ENCODE results near the gene ZNF627.

The ZNF627 gene

GRCh38 chr19:11606484-11606883 lies 9.2 kb downstream of the ZNF627 start:
- Histone ChIP-seq H3K27ac (ENCODE audit: low read length) (no peak overlapping the region), H3K9ac (ENCODE audit: low read depth, low read length) (no peak overlapping the region), H3K9me3 (ENCODE audit: insufficient read depth, low read length, severe bottlenecking) (peaks cover 20% of the 10 kb centered on the region), H3K36me3 (ENCODE audit: insufficient read depth, low read length) (peaks cover 49% of the 10 kb centered on the region), H4K20me1 (ENCODE audit: insufficient read depth, low read length) (peaks cover 3% of the 10 kb centered on the region; the same call in 1 of the 2 replicates), H2AFZ (ENCODE audit: low read depth, low read length) (no peak overlapping the region), H3K79me2 (ENCODE audit: insufficient read depth, low read length) (peaks cover 81% of the 10 kb centered on the region), H3K27me3 (ENCODE audit: insufficient read depth, low read length, poor library complexity) (no peaks in the 10 kb centered on the region), H3K4me1 (ENCODE audit: insufficient read depth, low read length) (no peaks in the 10 kb centered on the region), H3K4me2 (ENCODE audit: insufficient read depth, low read length) (no peak overlapping the region), H3K4me3 (ENCODE audit: low read depth in 1 of 2, low read length in 2 of 2) (no peak overlapping the region)
- DNase-seq (peak; percentile 23), ATAC-seq (ENCODE audit: insufficient read depth, low read depth) (no peak)
- TF ChIP-seq EZH2 (IDR thresholded peaks at IDR 0.05; ENCODE audit: borderline replicate concordance, low read depth, low read length, severe bottlenecking), result no peak
- TF ChIP-seq, protein P1, sequence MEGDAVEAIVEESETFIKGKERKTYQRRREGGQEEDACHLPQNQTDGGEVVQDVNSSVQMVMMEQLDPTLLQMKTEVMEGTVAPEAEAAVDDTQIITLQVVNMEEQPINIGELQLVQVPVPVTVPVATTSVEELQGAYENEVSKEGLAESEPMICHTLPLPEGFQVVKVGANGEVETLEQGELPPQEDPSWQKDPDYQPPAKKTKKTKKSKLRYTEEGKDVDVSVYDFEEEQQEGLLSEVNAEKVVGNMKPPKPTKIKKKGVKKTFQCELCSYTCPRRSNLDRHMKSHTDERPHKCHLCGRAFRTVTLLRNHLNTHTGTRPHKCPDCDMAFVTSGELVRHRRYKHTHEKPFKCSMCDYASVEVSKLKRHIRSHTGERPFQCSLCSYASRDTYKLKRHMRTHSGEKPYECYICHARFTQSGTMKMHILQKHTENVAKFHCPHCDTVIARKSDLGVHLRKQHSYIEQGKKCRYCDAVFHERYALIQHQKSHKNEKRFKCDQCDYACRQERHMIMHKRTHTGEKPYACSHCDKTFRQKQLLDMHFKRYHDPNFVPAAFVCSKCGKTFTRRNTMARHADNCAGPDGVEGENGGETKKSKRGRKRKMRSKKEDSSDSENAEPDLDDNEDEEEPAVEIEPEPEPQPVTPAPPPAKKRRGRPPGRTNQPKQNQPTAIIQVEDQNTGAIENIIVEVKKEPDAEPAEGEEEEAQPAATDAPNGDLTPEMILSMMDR (IDR thresholded peaks at IDR 0.05; ENCODE audit: borderline replicate concordance, extremely low read depth, low read length, poor library complexity, severe bottlenecking), result no peak

- Histone ChIP-seq H3K36me3 (ENCODE audit: insufficient read depth, low read length) (peaks cover 33% of the 10 kb centered on the region), H4K20me1 (ENCODE audit: insufficient read depth, low read length) (peaks cover 6% of the 10 kb centered on the region; the same call in 1 of the 2 replicates), H3K9ac (ENCODE audit: low read depth, low read length) (no peak overlapping the region), H3K4me1 (ENCODE audit: insufficient read depth, low read length) (no peaks in the 10 kb centered on the region), H3K79me2 (ENCODE audit: insufficient read depth, low read length) (peaks cover 57% of the 10 kb centered on the region), H3K27me3 (ENCODE audit: insufficient read depth, low read length, poor library complexity) (no peaks in the 10 kb centered on the region), H3K27ac (ENCODE audit: low read length) (no peak overlapping the region), H3K9me3 (ENCODE audit: insufficient read depth, low read length, severe bottlenecking) (no peaks in the 10 kb centered on the region), H3K4me3 (ENCODE audit: low read depth in 1 of 2, low read length in 2 of 2) (no peak overlapping the region), H3K4me2 (ENCODE audit: insufficient read depth, low read length) (no peak overlapping the region), H2AFZ (ENCODE audit: low read depth, low read length) (no peak overlapping the region)
- ATAC-seq (ENCODE audit: insufficient read depth, low read depth) (no peak), DNase-seq (no peak)
- TF ChIP-seq EZH2 (IDR thresholded peaks at IDR 0.05; ENCODE audit: borderline replicate concordance, low read depth, low read length, severe bottlenecking), result no peak
- TF ChIP-seq, protein P1 (IDR thresholded peaks at IDR 0.05; ENCODE audit: borderline replicate concordance, extremely low read depth, low read length, poor library complexity, severe bottlenecking), result no peak
These were observed 14.4 kb downstream of the ZNF627 start for GRCh38 chr19:11611730-11612129.

- no peak for TF ChIP-seq EZH2 (IDR thresholded peaks at IDR 0.05; ENCODE audit: borderline replicate concordance, low read depth, low read length, severe bottlenecking)
- TF ChIP-seq, protein P1 (IDR thresholded peaks at IDR 0.05; ENCODE audit: borderline replicate concordance, extremely low read depth, low read length, poor library complexity, severe bottlenecking), result peak; percentile 53
- H3K4me3 ChIP-seq (ENCODE audit: low read depth in 1 of 2, low read length in 2 of 2), result no peak overlapping the region
- no peak overlapping the region for H3K9ac ChIP-seq (ENCODE audit: low read depth, low read length)
- no peak for DNase-seq
- no peak overlapping the region for H3K4me2 ChIP-seq (ENCODE audit: insufficient read depth, low read length)
- H3K36me3 ChIP-seq (ENCODE audit: insufficient read depth, low read length), result peaks cover 41% of the 10 kb centered on the region
- no peaks in the 10 kb centered on the region for H3K4me1 ChIP-seq (ENCODE audit: insufficient read depth, low read length)
- H2AFZ ChIP-seq (ENCODE audit: low read depth, low read length), result no peak overlapping the region
- no peak overlapping the region for H3K27ac ChIP-seq (ENCODE audit: low read length)
- H3K79me2 ChIP-seq (ENCODE audit: insufficient read depth, low read length), result peaks cover 47% of the 10 kb centered on the region
- ATAC-seq (ENCODE audit: insufficient read depth, low read depth), result peak; percentile 52; the same call in 1 of the 3 replicates
- H3K9me3 ChIP-seq (ENCODE audit: insufficient read depth, low read length, severe bottlenecking), result no peaks in the 10 kb centered on the region
- H4K20me1 ChIP-seq (ENCODE audit: insufficient read depth, low read length), result peaks cover 6% of the 10 kb centered on the region; the same call in 1 of the 2 replicates
- H3K27me3 ChIP-seq (ENCODE audit: insufficient read depth, low read length, poor library complexity), result no peaks in the 10 kb centered on the region
These were observed 15.7 kb downstream of the ZNF627 start for GRCh38 chr19:11612816-11613511.

All from DND-41 (cell line).